Liver (tissue), 3 donors: ENCODE data around the gene SOX5.

Experiments
- EGR1 ChIP-seq, 2 donors: IDR thresholded peaks; 2 replicates each; pipeline ENCODE4 v1.6.1; 2016 to 2018; ENCODE audit warnings: antibody characterized with exemption in 2 of 2, low read depth in 2 of 2
- GABPA ChIP-seq, 2 donors: IDR thresholded peaks in 1 of 2; conservative IDR thresholded peaks in 1 of 2; 2 replicates each; pipeline ENCODE4 v1.6.1; 2016; ENCODE audit warnings: antibody characterized with exemption in 2 of 2, mild to moderate bottlenecking in 1 of 2, moderate library complexity in 1 of 2
- HNF4A ChIP-seq, 2 donors: conservative IDR thresholded peaks; 2 replicates each; pipeline ENCODE4 v1.6.1; 2016; ENCODE audit warnings: antibody characterized with exemption in 2 of 2, mild to moderate bottlenecking in 2 of 2
- JUND ChIP-seq, 2 donors: IDR thresholded peaks; 2 replicates each; pipeline ENCODE4 v1.6.1; 2016; ENCODE audit warnings: antibody characterized with exemption in 2 of 2
- REST ChIP-seq: IDR thresholded peaks from 2 replicates; pipeline ENCODE4 v1.6.1; 2016; ENCODE audit warnings: antibody characterized with exemption, mild to moderate bottlenecking
- RXRA ChIP-seq, 2 donors: IDR thresholded peaks; 2 replicates each; pipeline ENCODE4 v1.6.1; 2017 to 2018; ENCODE audit warnings: antibody characterized with exemption in 2 of 2, mild to moderate bottlenecking in 1 of 2
- SP1 ChIP-seq: IDR thresholded peaks from 2 replicates; pipeline ENCODE4 v1.6.1; 2018; ENCODE audit warnings: antibody characterized with exemption, mild to moderate bottlenecking
- YY1 ChIP-seq: IDR thresholded peaks from 2 replicates; pipeline ENCODE4 v1.6.1; 2016; ENCODE audit warnings: antibody characterized with exemption, mild to moderate bottlenecking
- TF ChIP-seq, protein P1 (sequence below): fragments of 150-350 bp; IDR thresholded peaks from 2 replicates; pipeline ENCODE4 v1.5.1; 2017; ENCODE audit warnings: improper control_type of control experiment, low read depth, low read length; ENCODE audit not compliant: missing input control
- donor health status: healthy.
- donor health status: healthy.

DNA sequence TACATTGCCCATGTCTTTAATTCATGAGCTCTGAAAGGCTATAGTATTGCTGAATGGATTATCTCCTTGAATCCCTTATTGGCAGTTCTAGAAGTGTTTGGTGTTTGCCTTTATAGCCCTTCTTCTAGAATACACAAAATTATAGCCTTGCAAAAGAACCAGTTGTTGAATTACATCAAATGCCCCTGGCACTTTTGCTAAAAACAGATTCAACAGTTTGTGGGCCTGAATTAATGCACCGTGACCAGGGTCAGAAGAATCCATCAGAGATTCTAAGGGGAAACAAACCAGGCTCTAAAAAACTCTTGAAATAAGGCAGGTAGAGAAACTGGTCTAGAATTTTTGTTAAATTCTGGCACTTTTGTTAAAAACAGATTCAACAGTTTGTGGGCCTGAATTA, 197.8 kb downstream of the SOX5 start:
- no peak for TF ChIP-seq YY1
- no peak for TF ChIP-seq GABPA (IDR thresholded peaks at IDR 0.05 in 1 of 2, conservative IDR thresholded peaks at IDR 0.05 in 1 of 2)
- TF ChIP-seq JUND (IDR thresholded peaks at IDR 0.05) = no peak
- TF ChIP-seq, protein P1, sequence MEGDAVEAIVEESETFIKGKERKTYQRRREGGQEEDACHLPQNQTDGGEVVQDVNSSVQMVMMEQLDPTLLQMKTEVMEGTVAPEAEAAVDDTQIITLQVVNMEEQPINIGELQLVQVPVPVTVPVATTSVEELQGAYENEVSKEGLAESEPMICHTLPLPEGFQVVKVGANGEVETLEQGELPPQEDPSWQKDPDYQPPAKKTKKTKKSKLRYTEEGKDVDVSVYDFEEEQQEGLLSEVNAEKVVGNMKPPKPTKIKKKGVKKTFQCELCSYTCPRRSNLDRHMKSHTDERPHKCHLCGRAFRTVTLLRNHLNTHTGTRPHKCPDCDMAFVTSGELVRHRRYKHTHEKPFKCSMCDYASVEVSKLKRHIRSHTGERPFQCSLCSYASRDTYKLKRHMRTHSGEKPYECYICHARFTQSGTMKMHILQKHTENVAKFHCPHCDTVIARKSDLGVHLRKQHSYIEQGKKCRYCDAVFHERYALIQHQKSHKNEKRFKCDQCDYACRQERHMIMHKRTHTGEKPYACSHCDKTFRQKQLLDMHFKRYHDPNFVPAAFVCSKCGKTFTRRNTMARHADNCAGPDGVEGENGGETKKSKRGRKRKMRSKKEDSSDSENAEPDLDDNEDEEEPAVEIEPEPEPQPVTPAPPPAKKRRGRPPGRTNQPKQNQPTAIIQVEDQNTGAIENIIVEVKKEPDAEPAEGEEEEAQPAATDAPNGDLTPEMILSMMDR = no peak
- no peak for TF ChIP-seq RXRA (IDR thresholded peaks at IDR 0.05)
- TF ChIP-seq HNF4A (conservative IDR thresholded peaks at IDR 0.05) = no peak
- no peak for TF ChIP-seq REST
- TF ChIP-seq SP1 = no peak
- TF ChIP-seq EGR1 (IDR thresholded peaks at IDR 0.05; ENCODE audit: low read depth in 2 of 2) = no peak
